ENCODE results near the gene HARBI1.

HARBI1 gene

GRCh38 chr11:46642627-46643335, 25.8 kb upstream of the HARBI1 start:
- Mint-ChIP-seq H3K9me3 (no peaks in the 10 kb centered on the region), H3K36me3 (peaks cover 25 to 35% of the 10 kb centered on the region in 2 donors), H3K4me1 (no peaks in the 10 kb centered on the region), H3K27me3 (no peaks in the 10 kb centered on the region), H3K27ac (no peak overlapping the region), H3K4me3 (no peak overlapping the region)
- ATAC-seq (replicated peaks), result no peak
- DNase-seq, result no peak

GRCh38 chr11:46641639-46642038, 24.6 kb upstream of the HARBI1 start:
- Mint-ChIP-seq H3K4me1 (no peaks in the 10 kb centered on the region), H3K9me3 (no peaks in the 10 kb centered on the region), H3K4me3 (no peak overlapping the region), H3K27me3 (no peaks in the 10 kb centered on the region), H3K27ac (no peak overlapping the region), H3K36me3 (peaks cover 25 to 32% of the 10 kb centered on the region in 2 donors)
- DNase-seq, result no peak
- ATAC-seq (replicated peaks), result no peak

- H3K4me3 Mint-ChIP-seq, result no peak overlapping the region
- no peaks in the 10 kb centered on the region for H3K27me3 Mint-ChIP-seq
- H3K9me3 Mint-ChIP-seq, result no peaks in the 10 kb centered on the region
- H3K4me1 Mint-ChIP-seq, result no peaks in the 10 kb centered on the region
- H3K36me3 Mint-ChIP-seq, result peaks cover 22 to 26% of the 10 kb centered on the region in 2 donors
- H3K27ac Mint-ChIP-seq, result no peak overlapping the region
- ATAC-seq (replicated peaks) (no peak), DNase-seq (no peak)
Observed at GRCh38 chr11:46640036-46640788, 23.2 kb upstream of the HARBI1 start.

- Mint-ChIP-seq H3K9me3 (no peaks in the 10 kb centered on the region), H3K27me3 (no peaks in the 10 kb centered on the region), H3K36me3 (peaks cover 21 to 26% of the 10 kb centered on the region in 2 donors), H3K4me1 (no peaks in the 10 kb centered on the region), H3K4me3 (no peak overlapping the region), H3K27ac (no peak overlapping the region)
- DNase-seq (no peak), ATAC-seq (replicated peaks) (no peak)
Observed at GRCh38 chr11:46639197-46639839, 22.3 kb upstream of the HARBI1 start.

GRCh38 chr11:46637546-46637945, 20.5 kb upstream of the HARBI1 start:
- Mint-ChIP-seq H3K27ac (no peak overlapping the region), H3K36me3 (peaks cover 16 to 20% of the 10 kb centered on the region in 2 donors), H3K4me1 (no peaks in the 10 kb centered on the region), H3K27me3 (no peaks in the 10 kb centered on the region), H3K9me3 (no peaks in the 10 kb centered on the region), H3K4me3 (no peak overlapping the region)
- DNase-seq (no peak), ATAC-seq (replicated peaks) (no peak)

- Mint-ChIP-seq H3K36me3 (peaks cover 20 to 21% of the 10 kb centered on the region in 2 donors), H3K9me3 (no peaks in the 10 kb centered on the region), H3K27me3 (no peaks in the 10 kb centered on the region), H3K4me3 (no peak overlapping the region), H3K27ac (no peak overlapping the region), H3K4me1 (peaks cover 0 to 2% of the 10 kb centered on the region in 2 donors)
- DNase-seq (no peak), ATAC-seq (replicated peaks) (no peak)
Observed at GRCh38 chr11:46635557-46636139, 18.6 kb upstream of the HARBI1 start.

GRCh38 chr11:46633291-46634217, 16.5 kb upstream of the HARBI1 start:
- Mint-ChIP-seq H3K4me3 (no peak overlapping the region), H3K36me3 (peaks cover 18 to 19% of the 10 kb centered on the region in 2 donors), H3K4me1 (peaks cover 7% of the 10 kb centered on the region in 2 donors), H3K9me3 (no peaks in the 10 kb centered on the region), H3K27ac (no peak overlapping the region), H3K27me3 (no peaks in the 10 kb centered on the region)
- DNase-seq, result no peak
- ATAC-seq (replicated peaks), result no peak

GRCh38 chr11:46632502-46632901, 15.5 kb upstream of the HARBI1 start:
- H3K9me3 Mint-ChIP-seq, result no peaks in the 10 kb centered on the region
- H3K27me3 Mint-ChIP-seq, result no peaks in the 10 kb centered on the region
- peaks cover 7% of the 10 kb centered on the region in 2 donors for H3K4me1 Mint-ChIP-seq
- H3K4me3 Mint-ChIP-seq, result no peak overlapping the region
- no peak overlapping the region for H3K27ac Mint-ChIP-seq
- DNase-seq, result no peak
- peaks cover 15 to 16% of the 10 kb centered on the region in 2 donors for H3K36me3 Mint-ChIP-seq
- ATAC-seq (replicated peaks), result no peak

- ATAC-seq (replicated peaks), result no peak
- Mint-ChIP-seq H3K36me3 (peaks cover 15 to 16% of the 10 kb centered on the region in 2 donors), H3K4me1 (peaks cover 7% of the 10 kb centered on the region in 2 donors), H3K9me3 (no peaks in the 10 kb centered on the region), H3K27me3 (no peaks in the 10 kb centered on the region), H3K4me3 (no peak overlapping the region), H3K27ac (no peak overlapping the region)
- DNase-seq, result no peak
Observed at GRCh38 chr11:46631676-46632075, 14.6 kb upstream of the HARBI1 start.

GRCh38 chr11:46630237-46630636, 13.2 kb upstream of the HARBI1 start:
- no peak for ATAC-seq (replicated peaks)
- Mint-ChIP-seq H3K4me1 (peaks cover 9 to 10% of the 10 kb centered on the region in 2 donors), H3K9me3 (no peaks in the 10 kb centered on the region), H3K27ac (no peak overlapping the region), H3K36me3 (peaks cover 21 to 23% of the 10 kb centered on the region in 2 donors), H3K4me3 (no peak overlapping the region), H3K27me3 (no peaks in the 10 kb centered on the region)
- DNase-seq, result no peak

GRCh38 chr11:46628961-46629360, 11.9 kb upstream of the HARBI1 start:
- no peak overlapping the region for H3K27ac Mint-ChIP-seq
- peaks cover 12% of the 10 kb centered on the region in 2 donors for H3K4me1 Mint-ChIP-seq
- no peak overlapping the region for H3K4me3 Mint-ChIP-seq

GRCh38 chr11:46625406-46625805, 8.4 kb upstream of the HARBI1 start:
- Mint-ChIP-seq H3K27ac (no peak overlapping the region), H3K4me3 (no peak overlapping the region), H3K9me3 (no peaks in the 10 kb centered on the region), H3K27me3 (no peaks in the 10 kb centered on the region), H3K4me1 (peaks cover 10 to 26% of the 10 kb centered on the region in 2 donors), H3K36me3 (peaks cover 15 to 28% of the 10 kb centered on the region in 2 donors)
- ATAC-seq (replicated peaks) (no peak), DNase-seq (no peak)

More at GRCh38 chr11:46628961-46629360, 11.9 kb upstream of the HARBI1 start:
- Mint-ChIP-seq H3K27me3 (no peaks in the 10 kb centered on the region), H3K9me3 (no peaks in the 10 kb centered on the region), H3K36me3 (peaks cover 27 to 30% of the 10 kb centered on the region in 2 donors)
- DNase-seq (no peak), ATAC-seq (replicated peaks) (no peak)

GRCh38 chr11:46618837-46619236, 1.8 kb upstream of the HARBI1 start:
- Mint-ChIP-seq H3K27me3 (no peaks in the 10 kb centered on the region), H3K4me1 (peaks cover 11 to 46% of the 10 kb centered on the region in 2 donors), H3K4me3 (peak overlapping the region in 1 of 2 donors; percentile 58), H3K36me3 (peaks cover 0 to 11% of the 10 kb centered on the region in 2 donors), H3K9me3 (no peaks in the 10 kb centered on the region), H3K27ac (no peak overlapping the region)
- no peak for DNase-seq
- no peak for ATAC-seq (replicated peaks)
